HepG2 (cell line): ENCODE data around the gene CAPRIN2. TPM values are rescaled to one million over a fixed set of nuclear protein-coding genes. Genes with fewer than 3 reads are reported as not detected.

Source experiments
- BRD4 ChIP-seq: sonication (generic); formaldehyde crosslinking; IDR thresholded peaks from 2 replicates; pipeline ENCODE4 v1.4.0; 2020; ENCODE audit warnings: missing genetic modification reagents
- CHD4 ChIP-seq: fragments of 200-600 bp; sonication (generic); IDR thresholded peaks from 2 replicates; pipeline ENCODE4 v1.7.0; 2017; ENCODE audit warnings: mild to moderate bottlenecking, low read length, borderline replicate concordance
- ETV5 ChIP-seq: IDR thresholded peaks from 2 replicates; pipeline ENCODE4 v1.6.1; 2018; ENCODE audit warnings: missing biosample characterization, missing genetic modification reagents, inconsistent platforms, borderline replicate concordance
- EZH2 ChIP-seq: conservative IDR thresholded peaks from 2 replicates; pipeline ENCODE4 v1.6.1; 2012; ENCODE audit warnings: mild to moderate bottlenecking, low read depth, low read length, moderate library complexity
- GZF1 ChIP-seq: sonication (generic); formaldehyde crosslinking; IDR thresholded peaks from 2 replicates; pipeline ENCODE4 v1.5.1; 2020; ENCODE audit warnings: mild to moderate bottlenecking, missing genetic modification reagents
- NR2F1 ChIP-seq, 2 experiments: fragments of 450-650 bp in 1 of 2; formaldehyde crosslinking in 1 of 2; IDR thresholded peaks; 2 replicates each; pipeline versions ENCODE4 v1.5.0 to v1.6.1; 2016 to 2020; ENCODE audit warnings: mild to moderate bottlenecking in 1 of 2, missing compliant biosample characterization in 1 of 2, missing genetic modification reagents in 1 of 2, moderate library complexity in 1 of 2
- NRL ChIP-seq: sonication (generic); formaldehyde crosslinking; IDR thresholded peaks from 2 replicates; pipeline ENCODE4 v1.5.0; 2020; ENCODE audit warnings: missing genetic modification reagents, mild to moderate bottlenecking, moderate library complexity, borderline replicate concordance
- PCBP2 ChIP-seq: fragments of 200-400 bp; formaldehyde crosslinking; optimal IDR thresholded peaks from 2 replicates; pipeline ENCODE3; 2018; ENCODE audit warnings: low read length, low read depth; ENCODE audit not compliant: poor library complexity, severe bottlenecking
- POGZ ChIP-seq: sonication (generic); formaldehyde crosslinking; IDR thresholded peaks from 2 replicates; pipeline ENCODE4 v1.4.0; 2020; ENCODE audit warnings: mild to moderate bottlenecking, missing genetic modification reagents
- SMARCE1 ChIP-seq: fragments of 450-650 bp; IDR thresholded peaks from 2 replicates; pipeline ENCODE4 v1.6.1; 2017; ENCODE audit warnings: borderline replicate concordance
- SMYD3 ChIP-seq: sonication (generic); formaldehyde crosslinking; IDR thresholded peaks from 2 replicates; pipeline ENCODE4 v1.8.1; 2023; ENCODE audit warnings: mild to moderate bottlenecking, missing genetic modification reagents
- TOE1 ChIP-seq: sonication (generic); formaldehyde crosslinking; IDR thresholded peaks from 2 replicates; pipeline ENCODE4 v1.4.0; 2020; ENCODE audit warnings: mild to moderate bottlenecking, missing genetic modification reagents
- XBP1 ChIP-seq: sonication (generic); formaldehyde crosslinking; IDR thresholded peaks from 2 replicates; pipeline ENCODE4 v1.5.0; 2020; ENCODE audit warnings: missing genetic modification reagents
- ZBTB8A ChIP-seq: sonication (generic); formaldehyde crosslinking; IDR thresholded peaks from 2 replicates; pipeline ENCODE4 v1.4.0; 2020; ENCODE audit warnings: mild to moderate bottlenecking, low read depth, missing genetic modification reagents, borderline replicate concordance
- ZFP37 ChIP-seq: sonication (generic); formaldehyde crosslinking; IDR thresholded peaks from 2 replicates; pipeline ENCODE4 v1.4.0; 2020; ENCODE audit warnings: missing genetic modification reagents, borderline replicate concordance
- ZNF205 ChIP-seq: IDR thresholded peaks from 2 replicates; pipeline ENCODE4 v1.6.1; 2018; ENCODE audit warnings: missing biosample characterization, missing genetic modification reagents
- ZNF230 ChIP-seq: sonication (generic); formaldehyde crosslinking; IDR thresholded peaks from 2 replicates; pipeline ENCODE4 v1.4.0; 2020; ENCODE audit warnings: mild to moderate bottlenecking, missing genetic modification reagents
- ZNF496 ChIP-seq: sonication (generic); formaldehyde crosslinking; IDR thresholded peaks from 2 replicates; pipeline ENCODE4 v1.8.1; 2023; ENCODE audit warnings: mild to moderate bottlenecking, moderate library complexity, missing genetic modification reagents; ENCODE audit not compliant: insufficient replicate concordance
- ZNF782 ChIP-seq: sonication (generic); formaldehyde crosslinking; IDR thresholded peaks from 2 replicates; pipeline ENCODE4 v1.4.0; 2020; ENCODE audit warnings: missing genetic modification reagents, mild to moderate bottlenecking, borderline replicate concordance
- polyA plus RNA-seq, 8 experiments: library from polyadenylated mRNA; depleted of rRNA in 3 of 8; stranded (reverse) in 7 of 8; unstranded in 1 of 8; fragments of >200 nt; fragmentation: Illumina TruSeq in 4 of 8; extraction: Trizol in 4 of 8; gene quantifications; 2 replicates each; pipeline versions ENCODE4 v1.2.1 to v1.2.3, GENCODE V29; 2011 to 2016; ENCODE audit warnings: low read depth in 4 of 8, missing spikeins in 1 of 8, mixed read lengths in 1 of 8; ENCODE audit not compliant: insufficient read depth in 1 of 8
- total RNA-seq, 5 experiments: library from RNA; depleted of rRNA; stranded (reverse); fragments of >200 nt; fragmentation: Illumina TruSeq; extraction: Trizol; gene quantifications; 2 replicates each; pipeline ENCODE4 v1.2.3, GENCODE V29; 2016; ENCODE audit warnings: low read depth in 1 of 5
- TF ChIP-seq, protein P1 (sequence below): sonication (generic); formaldehyde crosslinking; IDR thresholded peaks from 2 replicates; pipeline ENCODE4 v1.4.0; 2020; ENCODE audit warnings: mild to moderate bottlenecking, missing genetic modification reagents, borderline replicate concordance

Gene CAPRIN2
- total and polyA plus RNA-seq, 2 of the 13 experiments (the other 11 are each of a cell fraction or from before 2014, with no cell fraction given): 21.7 to 30.6 TPM

DNA sequence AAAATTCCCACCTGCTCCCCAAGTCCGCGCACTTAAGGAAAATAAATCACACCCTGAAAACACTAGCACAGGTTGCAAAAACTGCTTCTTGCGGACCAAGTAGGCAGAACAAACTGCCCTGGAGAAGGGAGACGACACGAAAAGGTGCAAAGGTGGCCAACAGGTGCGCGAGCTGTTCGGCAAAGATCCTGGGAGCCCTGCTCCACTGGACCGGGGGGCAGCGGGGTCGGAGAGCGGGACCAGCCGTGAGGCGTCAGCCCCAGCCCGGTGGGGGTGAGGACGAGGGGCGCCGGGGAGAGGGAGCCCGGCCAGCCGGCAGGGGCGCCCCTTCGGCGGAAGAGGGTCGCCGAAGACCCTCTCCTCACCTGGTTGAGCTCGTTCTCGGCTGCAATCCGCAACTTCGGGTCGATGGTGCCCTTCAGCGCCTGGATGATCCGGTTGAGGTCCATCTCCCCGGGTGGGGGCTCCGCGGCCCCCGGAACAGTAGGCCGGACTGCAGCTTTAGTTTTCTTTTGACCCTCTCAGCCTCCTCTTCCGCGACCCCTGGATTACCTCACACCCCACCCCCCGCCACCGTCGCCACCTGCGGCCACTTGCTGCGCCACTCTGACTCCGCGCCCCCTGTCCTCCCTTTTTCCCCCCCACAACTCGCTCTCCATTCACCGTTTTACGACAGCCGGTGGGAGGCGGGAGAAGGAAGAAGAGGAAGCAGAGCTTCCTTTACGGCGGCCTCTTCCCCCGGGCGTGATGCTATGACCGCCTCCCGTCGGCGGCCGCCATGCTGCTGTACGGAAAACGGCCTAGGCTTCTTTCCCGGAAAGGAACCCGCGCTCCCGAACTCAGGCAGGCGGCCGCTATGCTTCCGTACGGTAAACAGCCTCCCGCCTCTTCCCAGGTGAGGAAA, 59.3 kb downstream of the CAPRIN2 start, which contains the start of gene IPO8 (continued):
- TF ChIP-seq ZFP37 (no peak), ETV5 (peak; percentile 61; the same call in 1 of the 2 replicates), BRD4 (CRISPR knock-in tag) (peak; percentile 34; the same call in 1 of the 2 replicates), ZNF782 (CRISPR knock-in tag) (no peak), ZNF230 (no peak), TOE1 (CRISPR knock-in tag) (no peak), ZNF496 (CRISPR knock-in tag) (no peak), SMARCE1 (no peak), XBP1 (CRISPR knock-in tag) (no peak), PCBP2 (no peak), ZNF205 (CRISPR knock-in tag) (0 out of 2 replicates have a peak, but pooled peaks have one; percentile 23), SMYD3 (no peak), POGZ (CRISPR knock-in tag) (peak; percentile 68), NRL (CRISPR knock-in tag) (peak; percentile 33; the same call in 1 of the 2 replicates), CHD4 (no peak), ZBTB8A (CRISPR knock-in tag) (no peak), GZF1 (CRISPR knock-in tag) (no peak), NR2F1 (CRISPR knock-in tag; IDR thresholded peaks at IDR 0.05) (no peak), EZH2 (no peak)
- TF ChIP-seq, protein P1, sequence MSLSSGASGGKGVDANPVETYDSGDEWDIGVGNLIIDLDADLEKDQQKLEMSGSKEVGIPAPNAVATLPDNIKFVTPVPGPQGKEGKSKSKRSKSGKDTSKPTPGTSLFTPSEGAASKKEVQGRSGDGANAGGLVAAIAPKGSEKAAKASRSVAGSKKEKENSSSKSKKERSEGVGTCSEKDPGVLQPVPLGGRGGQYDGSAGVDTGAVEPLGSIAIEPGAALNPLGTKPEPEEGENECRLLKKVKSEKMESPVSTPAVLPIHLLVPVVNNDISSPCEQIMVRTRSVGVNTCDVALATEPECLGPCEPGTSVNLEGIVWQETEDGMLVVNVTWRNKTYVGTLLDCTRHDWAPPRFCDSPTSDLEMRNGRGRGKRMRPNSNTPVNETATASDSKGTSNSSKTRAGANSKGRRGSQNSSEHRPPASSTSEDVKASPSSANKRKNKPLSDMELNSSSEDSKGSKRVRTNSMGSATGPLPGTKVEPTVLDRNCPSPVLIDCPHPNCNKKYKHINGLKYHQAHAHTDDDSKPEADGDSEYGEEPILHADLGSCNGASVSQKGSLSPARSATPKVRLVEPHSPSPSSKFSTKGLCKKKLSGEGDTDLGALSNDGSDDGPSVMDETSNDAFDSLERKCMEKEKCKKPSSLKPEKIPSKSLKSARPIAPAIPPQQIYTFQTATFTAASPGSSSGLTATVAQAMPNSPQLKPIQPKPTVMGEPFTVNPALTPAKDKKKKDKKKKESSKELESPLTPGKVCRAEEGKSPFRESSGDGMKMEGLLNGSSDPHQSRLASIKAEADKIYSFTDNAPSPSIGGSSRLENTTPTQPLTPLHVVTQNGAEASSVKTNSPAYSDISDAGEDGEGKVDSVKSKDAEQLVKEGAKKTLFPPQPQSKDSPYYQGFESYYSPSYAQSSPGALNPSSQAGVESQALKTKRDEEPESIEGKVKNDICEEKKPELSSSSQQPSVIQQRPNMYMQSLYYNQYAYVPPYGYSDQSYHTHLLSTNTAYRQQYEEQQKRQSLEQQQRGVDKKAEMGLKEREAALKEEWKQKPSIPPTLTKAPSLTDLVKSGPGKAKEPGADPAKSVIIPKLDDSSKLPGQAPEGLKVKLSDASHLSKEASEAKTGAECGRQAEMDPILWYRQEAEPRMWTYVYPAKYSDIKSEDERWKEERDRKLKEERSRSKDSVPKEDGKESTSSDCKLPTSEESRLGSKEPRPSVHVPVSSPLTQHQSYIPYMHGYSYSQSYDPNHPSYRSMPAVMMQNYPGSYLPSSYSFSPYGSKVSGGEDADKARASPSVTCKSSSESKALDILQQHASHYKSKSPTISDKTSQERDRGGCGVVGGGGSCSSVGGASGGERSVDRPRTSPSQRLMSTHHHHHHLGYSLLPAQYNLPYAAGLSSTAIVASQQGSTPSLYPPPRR: no peak
